ENCODE data around the gene RIGI.

DNA sequence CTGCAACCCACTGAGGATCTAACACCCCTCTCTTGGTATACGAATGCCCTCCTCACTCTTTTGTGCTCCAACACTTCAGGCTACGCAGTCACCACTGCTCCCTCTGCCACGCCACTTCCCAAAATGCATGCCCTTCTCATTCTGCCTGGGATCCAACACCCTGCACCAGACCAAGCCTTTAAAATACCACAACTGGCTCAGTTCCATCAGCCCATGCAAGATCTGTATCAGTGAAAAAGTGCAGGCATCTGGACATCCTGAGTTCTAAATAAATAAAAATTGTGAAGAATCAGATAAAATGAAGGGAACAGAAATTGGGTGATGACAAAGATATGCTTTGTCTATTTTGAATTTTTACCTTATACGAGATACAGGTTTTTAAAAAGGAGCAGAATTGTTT lies 44.3 kb upstream of the RIGI start:
- TF ChIP-seq EZH2 (IDR thresholded peaks at IDR 0.05; ENCODE audit: low read depth), result no peak
- TF ChIP-seq, protein P1, sequence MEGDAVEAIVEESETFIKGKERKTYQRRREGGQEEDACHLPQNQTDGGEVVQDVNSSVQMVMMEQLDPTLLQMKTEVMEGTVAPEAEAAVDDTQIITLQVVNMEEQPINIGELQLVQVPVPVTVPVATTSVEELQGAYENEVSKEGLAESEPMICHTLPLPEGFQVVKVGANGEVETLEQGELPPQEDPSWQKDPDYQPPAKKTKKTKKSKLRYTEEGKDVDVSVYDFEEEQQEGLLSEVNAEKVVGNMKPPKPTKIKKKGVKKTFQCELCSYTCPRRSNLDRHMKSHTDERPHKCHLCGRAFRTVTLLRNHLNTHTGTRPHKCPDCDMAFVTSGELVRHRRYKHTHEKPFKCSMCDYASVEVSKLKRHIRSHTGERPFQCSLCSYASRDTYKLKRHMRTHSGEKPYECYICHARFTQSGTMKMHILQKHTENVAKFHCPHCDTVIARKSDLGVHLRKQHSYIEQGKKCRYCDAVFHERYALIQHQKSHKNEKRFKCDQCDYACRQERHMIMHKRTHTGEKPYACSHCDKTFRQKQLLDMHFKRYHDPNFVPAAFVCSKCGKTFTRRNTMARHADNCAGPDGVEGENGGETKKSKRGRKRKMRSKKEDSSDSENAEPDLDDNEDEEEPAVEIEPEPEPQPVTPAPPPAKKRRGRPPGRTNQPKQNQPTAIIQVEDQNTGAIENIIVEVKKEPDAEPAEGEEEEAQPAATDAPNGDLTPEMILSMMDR (conservative IDR thresholded peaks at IDR 0.05), result no peak
